Sigmoid colon (tissue), 4 donors: ENCODE measurements around the gene STBD1.

Source experiments
- CTCF ChIP-seq, 4 experiments: fragments of 450-650 bp in 3 of 4; fragments of 200-600 bp in 1 of 4; IDR thresholded peaks; one replicate each; pipeline ENCODE4 v1.5.1; 2016 to 2019; ENCODE audit warnings: antibody characterized with exemption in 4 of 4, mild to moderate bottlenecking in 3 of 4, moderate library complexity in 2 of 4
- EP300 ChIP-seq, 4 donors: sonication (generic); formaldehyde crosslinking; IDR thresholded peaks; one replicate each; pipeline ENCODE4 v1.6.1; 2017; ENCODE audit warnings: antibody characterized with exemption in 4 of 4
- POLR2A ChIP-seq, 2 donors: fragments of 450-650 bp; IDR thresholded peaks; one replicate each; pipeline ENCODE4 v1.6.1; 2016; ENCODE audit warnings: antibody characterized with exemption in 2 of 2, mild to moderate bottlenecking in 2 of 2, moderate library complexity in 2 of 2
- POLR2AphosphoS5 ChIP-seq, 4 donors: sonication (generic); formaldehyde crosslinking; IDR thresholded peaks; one replicate each; pipeline ENCODE4 v1.6.1; 2017; ENCODE audit warnings: antibody characterized with exemption in 4 of 4

DNA sequence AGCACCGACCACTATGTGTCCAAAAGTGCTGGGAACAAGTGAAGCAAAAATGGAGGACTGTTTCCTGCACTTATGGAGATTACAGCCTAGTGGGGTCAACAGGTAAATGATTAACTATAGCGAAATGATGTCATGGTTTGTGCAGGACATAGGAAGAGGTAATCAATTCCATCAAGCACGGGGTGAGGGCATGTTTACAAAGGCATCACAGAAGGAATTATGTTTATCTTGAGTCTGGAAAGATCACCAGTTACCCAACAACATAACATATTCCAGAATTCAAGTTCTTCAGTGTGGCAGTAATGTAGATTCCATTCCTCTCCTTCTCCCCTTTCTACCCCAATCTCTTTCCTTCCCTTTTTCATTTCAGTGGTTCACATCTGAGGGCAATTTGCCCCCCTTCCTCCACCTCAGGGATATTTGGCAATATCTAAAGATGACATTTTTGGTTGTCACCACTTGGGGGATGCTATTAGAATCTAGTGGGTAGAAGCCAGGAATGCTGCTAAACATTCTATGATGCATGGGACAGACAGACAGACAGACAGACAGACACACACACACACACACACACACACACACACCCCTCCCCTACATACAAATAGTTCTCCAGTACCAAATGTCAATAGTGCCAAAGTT, 30.9 kb upstream of the STBD1 start:
- TF ChIP-seq CTCF (IDR thresholded peaks at IDR 0.05) (no peak), POLR2AphosphoS5 (IDR thresholded peaks at IDR 0.05) (no peak), EP300 (IDR thresholded peaks at IDR 0.05) (no peak), POLR2A (IDR thresholded peaks at IDR 0.05) (no peak)
